H1 (cell line): ENCODE measurements around the gene MACF1. TPM values are rescaled to one million over a fixed set of nuclear protein-coding genes. Genes with fewer than 3 reads are reported as not detected.

Experiments used
- CREB1 ChIP-seq: IDR thresholded peaks from 2 replicates; pipeline ENCODE4 v1.6.1; 2012; ENCODE audit warnings: inconsistent platforms
- SIX5 ChIP-seq: IDR thresholded peaks from 2 replicates; pipeline ENCODE4 v1.6.1; 2011; ENCODE audit warnings: mild to moderate bottlenecking, low read depth, low read length
- SRF ChIP-seq: IDR thresholded peaks from 2 replicates; pipeline ENCODE4 v1.6.1; 2011; ENCODE audit warnings: mild to moderate bottlenecking, low read depth, low read length, moderate library complexity
- TEAD4 ChIP-seq: IDR thresholded peaks from 2 replicates; pipeline ENCODE4 v1.6.1; 2012; ENCODE audit warnings: low read depth, low read length, inconsistent platforms, mixed read lengths
- polyA plus RNA-seq, 7 experiments: library from polyadenylated mRNA; depleted of rRNA in 3 of 7; stranded (reverse) in 5 of 7; unstranded in 2 of 7; fragments of >200 nt in 5 of 7; fragments of 200-250 nt in 2 of 7; gene quantifications; 1 replicate in 5 of 7; 2 replicates in 1 of 7; 4 replicates in 1 of 7; pipeline versions ENCODE4 v1.2.1 to v1.2.3, GENCODE V29; 2011 to 2013; ENCODE audit warnings: missing spikeins in 2 of 7, mixed read lengths in 2 of 7
- total RNA-seq: library from RNA; stranded (reverse); fragmentation: NEBNext Ultra II Directional; extraction: Animal tissue kit (Norgen Biotek cat#: 25700); gene quantifications from 2 replicates; pipeline ENCODE4 v1.2.1, GENCODE V29; 2021

Gene MACF1
- total and polyA plus RNA-seq, 2 of the 8 experiments (the other 6 are each of a cell fraction or from before 2014, with no cell fraction given) = 59.8 to 285 TPM

GRCh38 chr1:39230261-39231190, 26.0 kb downstream of the MACF1 start (continued):
- TF ChIP-seq TEAD4 = peak; percentile 90
- no peak for TF ChIP-seq SIX5
- no peak for TF ChIP-seq CREB1
- TF ChIP-seq SRF = no peak
